IMR-90 (cell line): ENCODE measurements around the gene COL20A1. TPM values are rescaled to one million over a fixed set of nuclear protein-coding genes. Genes with fewer than 3 reads are reported as not detected.

Experiments
- ATAC-seq: fragments of 200-7000 bp; cut with Tn5 transposase; 2 replicates; pipeline ENCODE4 v1.9.1; 2020; ENCODE audit warnings: low read depth, mild to moderate bottlenecking, moderate library complexity
- BruUV-seq: library from RNA; stranded (reverse); fragments of 400-500 nt; replicated peaks from 2 replicates; lab custom pipeline; 2021; lab: Mats Ljungman, UMichigan
- CTCF ChIA-PET: fragments of 300-600 bp; formaldehyde crosslinking; extraction: SDS; loops from one replicate; lab custom pipeline; 2021; ENCODE audit warnings: antibody characterized with exemption; lab: Yijun Ruan, JAX
- POLR2A ChIA-PET: fragments of 300-600 bp; sonication (Branson Sonifier 250); formaldehyde crosslinking; loops from one replicate; lab custom pipeline; 2022; ENCODE audit warnings: antibody characterized with exemption; ENCODE audit not compliant: unreplicated experiment; lab: Charles Lee
- DNase-seq: peaks from one replicate; pipeline ENCODE4 v3.0.0; 2013
- H2AFZ ChIP-seq: replicated peaks from 2 replicates; pipeline ENCODE3; 2013; ENCODE audit warnings: low read length, mild to moderate bottlenecking; ENCODE audit not compliant: poor library complexity
- H2AK5ac ChIP-seq: 2 replicates; pipeline ENCODE4 v1.6.1; 2013; ENCODE audit warnings: low read depth, low read length, inconsistent platforms
- H2AK9ac ChIP-seq: replicated peaks from 2 replicates; pipeline ENCODE3; 2013; ENCODE audit warnings: mild to moderate bottlenecking, low read depth, low read length, moderate library complexity; ENCODE audit not compliant: poor library complexity
- H2BK120ac ChIP-seq: 2 replicates; pipeline ENCODE4 v1.6.1; 2013; ENCODE audit warnings: low read depth, low read length, inconsistent platforms
- H2BK15ac ChIP-seq: 3 replicates; pipeline ENCODE4 v1.6.1; 2013; ENCODE audit warnings: low read depth, low read length, inconsistent platforms
- H2BK20ac ChIP-seq: 2 replicates; pipeline ENCODE4 v1.6.1; 2013; ENCODE audit warnings: low read depth, mild to moderate bottlenecking, inconsistent platforms, low read length, moderate library complexity
- H2BK5ac ChIP-seq: 2 replicates; pipeline ENCODE4 v1.6.1; 2013; ENCODE audit warnings: mild to moderate bottlenecking, low read depth, low read length, inconsistent platforms; ENCODE audit not compliant: poor library complexity, severe bottlenecking
- H3K14ac ChIP-seq: replicated peaks from 2 replicates; pipeline ENCODE4 v1.6.1; 2013; ENCODE audit warnings: low read depth, low read length, inconsistent platforms
- H3K18ac ChIP-seq: 2 replicates; pipeline ENCODE4 v1.6.1; 2013; ENCODE audit warnings: low read depth, low read length, control low read depth
- H3K23ac ChIP-seq: 2 replicates; pipeline ENCODE4 v1.6.1; 2013; ENCODE audit warnings: low read depth, low read length, inconsistent platforms
- H3K27ac ChIP-seq: 2 replicates; pipeline ENCODE4 v1.5.1; 2013; ENCODE audit warnings: mild to moderate bottlenecking, control low read depth, low read length; ENCODE audit not compliant: insufficient read depth
- H3K27me3 ChIP-seq: 2 replicates; pipeline ENCODE4 v1.6.1; 2013; ENCODE audit warnings: low read length; ENCODE audit not compliant: control insufficient read depth, insufficient read depth
- H3K36me3 ChIP-seq: 2 replicates; pipeline ENCODE4 v1.6.1; 2013; ENCODE audit warnings: low read length, mixed read lengths; ENCODE audit not compliant: control insufficient read depth, insufficient read depth
- H3K4ac ChIP-seq: 2 replicates; pipeline ENCODE4 v1.6.1; 2013; ENCODE audit warnings: low read depth, low read length, inconsistent platforms
- H3K4me1 ChIP-seq: 2 replicates; pipeline ENCODE4 v1.6.1; 2013; ENCODE audit warnings: low read length, mixed read lengths; ENCODE audit not compliant: control insufficient read depth, insufficient read depth
- H3K4me2 ChIP-seq: 2 replicates; pipeline ENCODE4 v1.6.1; 2013; ENCODE audit warnings: low read depth, mild to moderate bottlenecking, control low read depth, low read length, moderate library complexity
- H3K4me3 ChIP-seq: 2 replicates; pipeline ENCODE4 v1.5.1; 2013; ENCODE audit warnings: low read depth, mild to moderate bottlenecking, control low read depth, low read length, moderate library complexity; ENCODE audit not compliant: insufficient read depth
- H3K56ac ChIP-seq: 2 replicates; pipeline ENCODE4 v1.6.1; 2013; ENCODE audit warnings: low read length, inconsistent platforms; ENCODE audit not compliant: insufficient read depth; ENCODE audit errors: extremely low read depth
- H3K79me1 ChIP-seq, 2 experiments: 2 replicates each; pipeline ENCODE4 v1.6.1; 2013; ENCODE audit warnings: low read length in 2 of 2, inconsistent platforms in 1 of 2, low read depth in 1 of 2
- H3K9ac ChIP-seq: 2 replicates; pipeline ENCODE4 v1.6.1; 2013; ENCODE audit warnings: low read depth, low read length, control low read depth
- H3K9me1 ChIP-seq: 2 replicates; pipeline ENCODE4 v1.6.1; 2013; ENCODE audit warnings: low read length, inconsistent platforms; ENCODE audit not compliant: insufficient read depth
- H3K9me3 ChIP-seq: 2 replicates; pipeline ENCODE4 v1.6.1; 2013; ENCODE audit warnings: low read length; ENCODE audit not compliant: control insufficient read depth, insufficient read depth
- H4K20me1 ChIP-seq: 2 replicates; pipeline ENCODE4 v1.6.1; 2013; ENCODE audit warnings: low read length, inconsistent platforms; ENCODE audit not compliant: insufficient read depth
- H4K5ac ChIP-seq: 2 replicates; pipeline ENCODE4 v1.6.1; 2013; ENCODE audit warnings: mild to moderate bottlenecking, low read depth, low read length, control low read depth
- H4K8ac ChIP-seq, 2 experiments: 2 replicates each; pipeline ENCODE4 v1.6.1; 2013; ENCODE audit warnings: low read depth in 2 of 2, low read length in 2 of 2, control low read depth in 1 of 2, inconsistent platforms in 1 of 2
- H4K91ac ChIP-seq: 2 replicates; pipeline ENCODE4 v1.6.1; 2013; ENCODE audit warnings: low read depth, low read length, inconsistent platforms; ENCODE audit not compliant: insufficient read depth
- CEBPB ChIP-seq: IDR thresholded peaks from 2 replicates; pipeline ENCODE4 v1.6.1; 2012; ENCODE audit warnings: low read depth, low read length, improper control_type of control experiment
- CTCF ChIP-seq: conservative IDR thresholded peaks from 2 replicates; pipeline ENCODE4 v1.5.1; 2012; ENCODE audit warnings: mild to moderate bottlenecking, low read depth, low read length, improper control_type of control experiment
- FOS ChIP-seq: fragments of 150-350 bp; IDR thresholded peaks from 2 replicates; pipeline ENCODE4 v1.6.1; 2016; ENCODE audit warnings: low read depth, low read length
- MAFK ChIP-seq: IDR thresholded peaks from 2 replicates; pipeline ENCODE4 v1.6.1; 2012; ENCODE audit warnings: low read depth, low read length, improper control_type of control experiment
- MAZ ChIP-seq: IDR thresholded peaks from 2 replicates; pipeline ENCODE4 v1.6.1; 2012; ENCODE audit warnings: low read depth, mild to moderate bottlenecking, low read length, improper control_type of control experiment, moderate library complexity, borderline replicate concordance
- POLR2A ChIP-seq: IDR thresholded peaks from 2 replicates; pipeline ENCODE4 v1.6.1; 2012; ENCODE audit warnings: mild to moderate bottlenecking, low read depth, low read length
- RCOR1 ChIP-seq: IDR thresholded peaks from 2 replicates; pipeline ENCODE4 v1.6.1; 2012; ENCODE audit warnings: mild to moderate bottlenecking, low read length, improper control_type of control experiment; ENCODE audit not compliant: insufficient replicate concordance
- WGBS, 2 experiments: methylation state at CpG; one replicate each; pipeline versions ENCODE4 v1.1.5 to v1.1.7; 2013; ENCODE audit warnings: missing lambda C conversion rate in 2 of 2; ENCODE audit not compliant: insufficient read length in 1 of 2; ENCODE audit errors: extremely low coverage in 2 of 2; 5-methylcytosine and 5-hydroxymethylcytosine counted together
- dilution Hi-C: fragments of 300-500 bp; cut with HindIII; formaldehyde crosslinking; loops from one replicate; pipeline ENCODE4 v1.14.3; 2018; ENCODE audit warnings: low sequenced_read_pairs; ENCODE audit not compliant: unreplicated experiment
- in situ Hi-C: fragments of 300-500 bp; cut with MboI; formaldehyde crosslinking; loops from 3 replicates; pipeline ENCODE4 v1.14.3; 2019; ENCODE audit warnings: low sequenced_read_pairs, inconsistent platforms, mixed read lengths
- intact Hi-C: fragments of 100-400 bp; cut with micrococcal nuclease; formaldehyde crosslinking; loops from 2 replicates; pipeline ENCODE4 v1.10.0; 2022
- polyA plus RNA-seq, 3 experiments: library from polyadenylated mRNA; depleted of rRNA; stranded (reverse); fragments of >200 nt; gene quantifications; 2 replicates each; pipeline ENCODE4 v1.2.3, GENCODE V29; 2012; ENCODE audit warnings: low replicate concordance in 1 of 3
- total RNA-seq: library from RNA; depleted of rRNA; stranded (reverse); fragments of >200 nt; gene quantifications from 2 replicates; pipeline ENCODE4 v1.2.3, GENCODE V29; 2012

Gene COL20A1
- total and polyA plus RNA-seq, 2 of the 4 experiments (the other 2 are of a cell fraction) = not detected

- Histone ChIP-seq H3K56ac (no peak overlapping the region), H3K14ac (no peak overlapping the region), H3K27me3 (peaks cover 81% of the 10 kb centered on the region), H2AK9ac (no peak overlapping the region), H3K4me2 (no peak overlapping the region; the same call in 1 of the 2 replicates), H2BK120ac (no peak overlapping the region), H3K23ac (no peak overlapping the region), H4K8ac (no peak overlapping the region), H4K91ac (no peak overlapping the region), H2BK5ac (no peak overlapping the region), H3K79me1 (no peaks in the 10 kb centered on the region), H3K9me3 (peaks cover 2% of the 10 kb centered on the region; the same call in 1 of the 2 replicates), H3K9ac (no peak overlapping the region), H3K27ac (no peak overlapping the region), H4K5ac (no peak overlapping the region), H3K18ac (no peak overlapping the region; the same call in 1 of the 2 replicates), H3K4me1 (no peaks in the 10 kb centered on the region; the same call in 1 of the 2 replicates), H2AK5ac (no peak overlapping the region), H2BK20ac (no peak overlapping the region), H3K4me3 (no peak overlapping the region), H2AFZ (no peak overlapping the region), H3K36me3 (no peaks in the 10 kb centered on the region), H3K4ac (no peak overlapping the region), H2BK15ac (no peak overlapping the region), H4K20me1 (no peaks in the 10 kb centered on the region; the same call in 1 of the 2 replicates), H3K9me1 (no peaks in the 10 kb centered on the region)
- ChIA-PET CTCF (no interaction called here), POLR2A (interaction anchor here (0.6 kb wide), 1 partner anchor 453 kb away, joined by 8 read pairs; no protein-coding TSS in a partner anchor)
- DNase-seq = no peak
- ATAC-seq = peak; percentile 72
- 51% methylated on average over 7 of the region's 25 CpGs; no CpG with 5 or more reads in 1 of the 2 experiments for WGBS, 2 experiments
- TF ChIP-seq RCOR1 (no peak), MAFK (no peak), CEBPB (no peak), POLR2A (no peak), FOS (no peak), CTCF (no peak), MAZ (no peak)
- dilution Hi-C loops = no loop called here
- no TSS peak for BruUV-seq
- intact Hi-C loops = no loop called here
- in situ Hi-C loops = no loop called here
Measured at GRCh38 chr20:63261060-63261794, 31.8 kb upstream of the COL20A1 start.
